Measurements from ENCODE around the gene EPS15.

EPS15 gene

DNA sequence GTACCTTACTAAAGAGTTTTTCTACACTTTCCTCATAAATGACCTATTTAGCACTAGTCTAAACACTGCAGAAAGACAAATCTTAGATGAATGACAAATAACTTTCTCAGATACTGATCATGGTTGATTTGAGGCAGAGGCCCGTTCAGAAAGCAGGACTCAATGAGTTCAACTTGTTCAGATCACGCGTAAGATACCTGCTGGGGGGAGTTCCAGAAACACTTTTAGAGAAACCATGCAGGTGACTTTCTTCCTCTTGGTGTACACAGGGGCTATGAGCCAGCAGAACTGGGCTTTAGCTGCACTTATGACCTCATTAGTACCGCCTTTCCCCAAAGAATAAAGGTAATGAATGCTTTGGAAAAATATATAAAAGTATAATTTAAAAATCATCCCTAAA, 149.9 kb downstream of the EPS15 start:
- Histone ChIP-seq H3K27ac (no peak overlapping the region), H3K27me3 (no peaks in the 10 kb centered on the region), H3K9me3 (no peaks in the 10 kb centered on the region), H3K36me3 (peaks cover 47 to 51% (median 48%) of the 10 kb centered on the region in 3 donors), H3K4me1 (no peaks in the 10 kb centered on the region), H3K4me3 (no peak overlapping the region)
- TF ChIP-seq CTCF (IDR thresholded peaks at IDR 0.05): no peak
- no peak for DNase-seq
- intact Hi-C loops (cut with DNase I; ENCODE audit: low total_unique reads): no loop called here

DNA sequence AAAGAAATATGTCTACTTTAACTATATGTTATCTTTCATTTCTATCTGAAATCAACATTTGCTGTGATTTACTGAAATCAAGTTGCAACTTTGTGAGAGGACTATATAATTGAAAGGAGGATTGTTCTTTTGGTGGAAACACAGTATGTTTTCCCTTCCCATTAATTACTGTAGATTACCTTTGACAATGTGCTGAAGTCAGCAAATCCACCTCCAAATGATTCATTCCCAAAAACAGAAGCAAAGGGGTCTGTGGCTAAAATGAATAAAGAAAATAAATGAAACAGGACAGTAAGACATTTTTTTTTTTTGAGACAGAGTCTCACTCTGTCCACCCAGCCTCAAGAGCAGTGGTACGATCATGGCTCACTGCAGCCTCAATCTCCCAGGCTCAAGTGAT, 153.3 kb downstream of the EPS15 start:
- Histone ChIP-seq H3K27me3 (no peaks in the 10 kb centered on the region), H3K4me3 (no peak overlapping the region), H3K36me3 (peaks cover 31 to 53% (median 40%) of the 10 kb centered on the region in 3 donors), H3K27ac (no peak overlapping the region), H3K4me1 (no peaks in the 10 kb centered on the region), H3K9me3 (no peaks in the 10 kb centered on the region)
- TF ChIP-seq CTCF (IDR thresholded peaks at IDR 0.05): no peak
- no peak for DNase-seq
- intact Hi-C loops (cut with DNase I; ENCODE audit: low total_unique reads): no loop called here

GRCh38 chr1:51359879-51360278, 159.2 kb downstream of the EPS15 start:
- no peaks in the 10 kb centered on the region for H3K27me3 ChIP-seq
- peaks cover 64 to 85% (median 68%) of the 10 kb centered on the region in 3 donors for H3K36me3 ChIP-seq
- no peak for DNase-seq
- TF ChIP-seq CTCF (IDR thresholded peaks at IDR 0.05): no peak
- H3K9me3 ChIP-seq: no peaks in the 10 kb centered on the region
- intact Hi-C loops (cut with DNase I; ENCODE audit: low total_unique reads): no loop called here
- H3K4me1 ChIP-seq: no peaks in the 10 kb centered on the region
- H3K4me3 ChIP-seq: no peak overlapping the region
- H3K27ac ChIP-seq: no peak overlapping the region

DNA sequence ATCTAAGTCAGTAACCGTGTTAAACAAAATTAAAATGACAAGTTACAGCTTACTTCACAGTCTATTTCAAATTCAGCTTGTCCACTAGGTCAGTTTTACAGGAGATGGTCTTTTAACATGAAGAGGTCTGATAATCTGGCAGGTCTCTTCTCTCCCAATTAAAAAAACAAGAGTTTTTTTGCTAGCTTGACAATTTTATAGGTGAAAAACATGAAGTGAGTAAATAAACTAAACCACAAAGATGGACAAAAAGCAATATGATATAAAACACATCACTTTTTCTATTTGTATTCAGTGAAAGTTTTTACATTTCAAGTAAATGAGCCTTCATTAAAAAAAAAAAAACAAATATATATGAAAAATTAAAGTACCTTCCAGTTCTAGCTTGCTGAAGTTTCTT, 163.7 kb downstream of the EPS15 start:
- TF ChIP-seq CTCF (IDR thresholded peaks at IDR 0.05): no peak
- Histone ChIP-seq H3K9me3 (no peaks in the 10 kb centered on the region), H3K36me3 (peaks cover 54 to 65% (median 63%) of the 10 kb centered on the region in 3 donors), H3K4me3 (no peak overlapping the region), H3K27ac (no peak overlapping the region), H3K4me1 (no peaks in the 10 kb centered on the region), H3K27me3 (no peaks in the 10 kb centered on the region)
- intact Hi-C loops (cut with DNase I; ENCODE audit: low total_unique reads): no loop called here
- no peak for DNase-seq

- no peak for DNase-seq
- no peak overlapping the region for H3K4me3 ChIP-seq
- TF ChIP-seq CTCF (IDR thresholded peaks at IDR 0.05): no peak
- peaks cover 44 to 55% (median 53%) of the 10 kb centered on the region in 3 donors for H3K36me3 ChIP-seq
- no peaks in the 10 kb centered on the region for H3K9me3 ChIP-seq
- no peaks in the 10 kb centered on the region for H3K4me1 ChIP-seq
- intact Hi-C loops (cut with DNase I; ENCODE audit: low total_unique reads): no loop called here
- no peak overlapping the region for H3K27ac ChIP-seq
- H3K27me3 ChIP-seq: no peaks in the 10 kb centered on the region
These were observed 164.7 kb downstream of the EPS15 start for GRCh38 chr1:51354416-51354815.

DNA sequence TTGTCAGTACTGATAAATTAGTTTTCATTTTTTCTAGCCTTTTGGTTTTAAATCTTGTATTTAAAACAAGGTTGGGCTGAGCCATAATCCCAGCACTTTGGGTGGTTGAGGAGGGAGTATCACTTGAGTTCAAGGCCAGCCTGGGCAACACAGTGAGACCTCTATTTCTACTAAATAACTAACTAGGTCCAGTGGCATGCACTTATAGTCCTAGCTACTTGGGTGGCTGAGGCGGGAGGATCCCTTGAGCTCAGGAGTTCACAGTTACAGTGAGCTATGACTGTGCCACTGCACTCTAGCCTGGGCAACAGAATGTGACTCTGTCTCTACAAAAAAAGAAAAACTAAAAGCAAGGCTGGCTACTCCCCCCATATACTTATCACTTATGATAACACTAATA, 167.2 kb downstream of the EPS15 start:
- H3K9me3 ChIP-seq: no peaks in the 10 kb centered on the region
- no peaks in the 10 kb centered on the region for H3K27me3 ChIP-seq
- H3K4me1 ChIP-seq: no peaks in the 10 kb centered on the region
- intact Hi-C loops (cut with DNase I; ENCODE audit: low total_unique reads): no loop called here
- no peak for DNase-seq
- H3K27ac ChIP-seq: no peak overlapping the region
- H3K36me3 ChIP-seq: peaks cover 35 to 38% (median 36%) of the 10 kb centered on the region in 3 donors
- TF ChIP-seq CTCF (IDR thresholded peaks at IDR 0.05): no peak
- H3K4me3 ChIP-seq: no peak overlapping the region
